BE2C (cell line): ENCODE measurements around the gene SPSB2.
A peak's percentile ranks its signal among the peaks of the same experiment; 100 is the strongest.

Experiments used
- DNase-seq: peaks from one replicate; pipeline ENCODE4 v3.0.0-alpha.2; 2020
- H3K27me3 ChIP-seq: fragments of 250-450 bp; sonication (Bioruptor Pico); 2 replicates; pipeline ENCODE4 v1.5.1; 2020; ENCODE audit warnings: mild to moderate bottlenecking
- H3K36me3 ChIP-seq: fragments of 250-450 bp; sonication (Bioruptor Pico); 2 replicates; pipeline ENCODE4 v1.5.1; 2020; ENCODE audit warnings: mild to moderate bottlenecking
- H3K4me1 ChIP-seq: fragments of 250-450 bp; sonication (Bioruptor Pico); 2 replicates; pipeline ENCODE4 v1.5.1; 2020
- H3K4me3 ChIP-seq: 2 replicates; pipeline ENCODE4 v1.5.1; 2011; ENCODE audit warnings: low read depth, low read length
- H3K9me3 ChIP-seq: fragments of 250-450 bp; sonication (Bioruptor Pico); 2 replicates; pipeline ENCODE4 v1.5.1; 2020
- TF ChIP-seq, protein P1 (sequence below): IDR thresholded peaks from 2 replicates; pipeline ENCODE4 v1.5.1; 2012; ENCODE audit warnings: mild to moderate bottlenecking, low read depth, low read length

Gene SPSB2

DNA sequence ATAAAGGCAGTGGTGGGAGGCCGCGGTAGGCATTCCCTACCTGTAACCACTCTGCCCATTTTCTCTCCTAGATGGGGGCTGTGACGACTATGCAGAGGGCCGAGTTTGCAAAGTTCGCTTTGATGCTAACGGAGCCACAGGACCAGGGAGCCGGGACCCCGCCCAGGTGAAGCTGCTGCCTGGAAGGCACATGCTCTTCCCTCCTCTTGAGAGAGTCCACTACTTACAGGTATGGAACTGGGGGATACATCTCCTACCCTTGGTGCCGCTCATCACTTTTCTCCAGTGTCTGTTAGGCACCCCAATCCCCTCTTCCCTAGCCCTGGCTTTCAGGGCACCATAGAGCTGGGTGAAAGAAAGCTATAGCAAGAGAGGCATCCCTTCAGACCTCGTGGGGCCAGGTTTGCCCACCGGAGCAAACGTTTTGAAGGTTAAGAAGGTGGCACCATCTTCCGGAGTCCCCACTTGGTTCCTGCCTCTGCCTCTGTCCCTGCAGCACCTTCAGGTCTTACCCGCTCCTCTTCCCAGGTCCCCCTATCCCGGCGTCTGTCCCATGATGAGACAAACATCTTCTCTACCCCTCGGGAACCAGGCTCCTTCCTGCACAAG, 46.9 kb downstream of the SPSB2 start:
- DNase-seq = no peak
- TF ChIP-seq, protein P1, sequence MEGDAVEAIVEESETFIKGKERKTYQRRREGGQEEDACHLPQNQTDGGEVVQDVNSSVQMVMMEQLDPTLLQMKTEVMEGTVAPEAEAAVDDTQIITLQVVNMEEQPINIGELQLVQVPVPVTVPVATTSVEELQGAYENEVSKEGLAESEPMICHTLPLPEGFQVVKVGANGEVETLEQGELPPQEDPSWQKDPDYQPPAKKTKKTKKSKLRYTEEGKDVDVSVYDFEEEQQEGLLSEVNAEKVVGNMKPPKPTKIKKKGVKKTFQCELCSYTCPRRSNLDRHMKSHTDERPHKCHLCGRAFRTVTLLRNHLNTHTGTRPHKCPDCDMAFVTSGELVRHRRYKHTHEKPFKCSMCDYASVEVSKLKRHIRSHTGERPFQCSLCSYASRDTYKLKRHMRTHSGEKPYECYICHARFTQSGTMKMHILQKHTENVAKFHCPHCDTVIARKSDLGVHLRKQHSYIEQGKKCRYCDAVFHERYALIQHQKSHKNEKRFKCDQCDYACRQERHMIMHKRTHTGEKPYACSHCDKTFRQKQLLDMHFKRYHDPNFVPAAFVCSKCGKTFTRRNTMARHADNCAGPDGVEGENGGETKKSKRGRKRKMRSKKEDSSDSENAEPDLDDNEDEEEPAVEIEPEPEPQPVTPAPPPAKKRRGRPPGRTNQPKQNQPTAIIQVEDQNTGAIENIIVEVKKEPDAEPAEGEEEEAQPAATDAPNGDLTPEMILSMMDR = no peak
- Histone ChIP-seq H3K27me3 (no peaks in the 10 kb centered on the region), H3K4me3 (no peak overlapping the region), H3K36me3 (peaks cover 16% of the 10 kb centered on the region), H3K4me1 (peaks cover 10% of the 10 kb centered on the region), H3K9me3 (no peaks in the 10 kb centered on the region)

DNA sequence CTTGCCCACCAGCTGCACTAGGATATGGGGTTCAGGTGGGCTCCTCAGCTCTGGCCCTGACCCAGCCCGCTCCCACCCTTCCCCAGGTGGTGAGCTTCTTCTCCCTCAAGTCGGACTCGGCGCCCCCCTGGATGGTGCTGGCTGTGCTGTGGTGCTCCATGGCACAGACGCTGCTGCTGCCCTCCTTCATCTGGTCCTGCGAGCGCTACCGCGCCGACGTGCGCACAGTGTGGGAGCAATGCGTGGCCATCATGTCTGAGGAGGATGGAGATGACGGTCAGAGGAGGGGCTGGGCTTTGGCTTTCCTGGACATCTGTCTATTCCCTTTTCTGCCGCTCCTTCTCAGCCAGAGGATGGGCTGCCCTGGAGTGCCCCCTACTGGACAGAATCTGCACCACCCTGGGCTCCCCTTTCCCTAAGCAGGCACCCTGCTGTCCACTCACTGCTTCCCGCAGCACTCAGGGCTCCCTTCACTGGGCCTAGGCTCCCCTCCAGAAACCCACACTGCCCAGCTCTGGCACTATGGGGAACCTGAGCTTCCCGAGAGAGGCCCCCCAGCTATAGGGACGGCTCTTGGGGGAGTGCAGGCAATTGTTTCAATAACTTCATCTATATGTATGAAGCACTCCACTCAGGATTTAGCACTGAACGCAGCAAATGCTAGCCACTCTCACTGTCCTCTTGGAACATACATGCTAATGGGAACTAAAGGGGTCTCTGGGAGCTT, 47.5 kb downstream of the SPSB2 start:
- peak; percentile 89 for DNase-seq
- Histone ChIP-seq H3K4me3 (peak overlapping the region; percentile 23; the same call in 1 of the 2 replicates), H3K4me1 (peaks cover 16% of the 10 kb centered on the region), H3K36me3 (peaks cover 9% of the 10 kb centered on the region), H3K9me3 (no peaks in the 10 kb centered on the region), H3K27me3 (no peaks in the 10 kb centered on the region)
- TF ChIP-seq, protein P1 = peak; percentile 96

DNA sequence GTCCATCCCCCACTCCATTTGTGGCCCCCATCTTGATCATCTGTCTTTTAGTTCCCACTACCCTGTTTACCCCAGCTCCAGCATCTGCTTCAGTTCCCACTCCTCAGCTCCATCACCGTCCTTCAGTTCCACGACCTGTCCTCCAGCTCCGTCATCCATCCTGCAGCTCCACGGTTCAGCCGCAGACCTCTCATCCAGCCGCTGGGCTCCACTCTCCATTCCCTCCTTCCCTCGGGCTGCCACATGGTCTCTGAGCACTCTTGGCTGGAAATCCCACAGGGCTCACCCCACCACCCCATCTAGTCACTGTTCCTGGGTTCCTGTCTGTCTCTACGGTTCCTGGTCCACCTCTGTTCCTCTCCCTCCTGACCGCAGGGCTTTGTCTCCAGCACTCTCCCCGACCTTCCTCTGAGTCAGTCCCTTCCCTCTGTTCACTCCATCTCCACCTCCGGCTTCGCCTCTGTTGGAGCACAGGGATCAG, 48.2 kb downstream of the SPSB2 start:
- Histone ChIP-seq H3K4me1 (peaks cover 23% of the 10 kb centered on the region), H3K9me3 (no peaks in the 10 kb centered on the region)

DNA sequence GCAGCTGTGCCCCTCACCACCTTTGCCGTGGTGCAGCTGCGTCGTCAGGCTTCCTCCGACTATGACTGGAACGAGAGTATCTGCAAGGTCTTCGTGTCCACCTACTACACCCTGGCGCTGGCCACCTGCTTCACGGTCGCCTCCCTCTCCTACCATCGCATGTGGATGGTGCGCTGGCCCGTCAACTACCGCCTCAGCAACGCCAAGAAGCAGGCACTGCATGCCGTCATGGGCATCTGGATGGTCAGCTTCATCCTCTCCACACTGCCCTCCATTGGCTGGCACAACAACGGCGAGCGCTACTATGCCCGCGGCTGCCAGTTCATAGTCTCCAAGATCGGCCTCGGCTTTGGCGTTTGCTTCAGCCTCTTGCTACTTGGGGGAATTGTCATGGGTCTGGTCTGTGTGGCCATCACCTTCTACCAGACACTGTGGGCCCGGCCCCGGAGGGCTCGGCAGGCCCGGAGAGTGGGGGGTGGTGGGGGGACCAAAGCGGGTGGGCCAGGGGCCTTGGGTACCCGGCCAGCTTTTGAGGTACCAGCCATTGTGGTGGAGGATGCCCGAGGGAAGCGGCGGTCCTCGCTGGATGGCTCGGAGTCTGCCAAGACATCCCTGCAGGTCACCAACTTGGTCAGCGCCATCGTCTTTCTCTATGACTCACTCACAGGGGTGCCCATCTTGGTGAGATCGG, 48.9 kb downstream of the SPSB2 start:
- Histone ChIP-seq H3K27me3 (no peaks in the 10 kb centered on the region), H3K36me3 (peaks cover 4% of the 10 kb centered on the region; the same call in 1 of the 2 replicates), H3K4me3 (no peak overlapping the region), H3K4me1 (peaks cover 30% of the 10 kb centered on the region), H3K9me3 (no peaks in the 10 kb centered on the region)
- TF ChIP-seq, protein P1 = no peak
- DNase-seq = no peak

More for the DNA sequence above, 48.2 kb downstream of the SPSB2 start:
- TF ChIP-seq, protein P1 = no peak
- no peak for DNase-seq
- no peak overlapping the region for H3K4me3 ChIP-seq
- peaks cover 4% of the 10 kb centered on the region; the same call in 1 of the 2 replicates for H3K36me3 ChIP-seq
- no peaks in the 10 kb centered on the region for H3K27me3 ChIP-seq

DNA sequence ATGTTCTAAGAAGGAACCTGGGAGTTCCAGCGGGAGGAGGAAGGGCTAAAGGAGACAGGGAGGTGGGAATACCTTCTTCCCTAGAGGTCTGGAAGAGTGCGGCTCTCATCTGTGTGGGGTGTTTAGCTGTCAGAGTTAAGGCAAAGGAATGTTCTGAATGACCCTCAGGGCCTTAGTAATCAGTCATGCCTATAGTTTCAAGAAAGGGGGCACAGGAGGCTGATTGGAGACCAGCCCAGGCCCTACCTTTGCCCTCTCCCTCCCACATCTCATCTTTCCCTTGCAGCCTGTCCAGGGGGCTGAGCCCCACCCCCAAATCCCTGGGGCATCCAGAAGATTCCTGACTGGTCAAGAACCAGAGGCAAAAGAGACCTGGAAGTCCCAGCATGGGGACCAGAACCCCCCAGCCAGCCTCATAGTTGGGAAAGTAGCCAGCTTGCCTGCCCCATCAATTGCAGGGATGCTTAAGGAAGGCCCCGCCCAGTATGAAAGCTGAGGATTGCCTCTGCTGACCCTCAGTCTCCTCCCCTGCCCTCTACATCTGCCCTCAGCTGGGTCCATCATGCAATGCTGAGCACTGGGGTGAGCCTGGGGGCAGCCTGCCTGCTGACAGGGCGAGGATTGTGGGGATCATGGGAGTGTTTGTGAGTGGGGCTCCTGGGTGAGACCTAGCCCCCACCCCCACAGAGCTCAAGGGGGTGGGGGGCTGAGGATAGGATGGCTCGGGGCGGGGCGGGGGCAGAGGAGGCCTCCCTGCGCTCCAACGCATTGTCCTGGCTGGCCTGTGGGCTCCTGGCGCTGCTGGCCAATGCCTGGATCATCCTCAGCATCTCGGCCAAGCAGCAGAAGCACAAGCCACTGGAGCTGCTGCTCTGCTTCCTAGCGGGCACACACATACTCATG, 49.7 kb downstream of the SPSB2 start:
- H3K9me3 ChIP-seq = no peaks in the 10 kb centered on the region
- no peak for DNase-seq
- peaks cover 30% of the 10 kb centered on the region for H3K4me1 ChIP-seq
- H3K4me3 ChIP-seq = no peak overlapping the region
- no peaks in the 10 kb centered on the region for H3K36me3 ChIP-seq
- no peaks in the 10 kb centered on the region for H3K27me3 ChIP-seq
- TF ChIP-seq, protein P1 = no peak
